GM11168 (cell line): Measurements from ENCODE around the gene GHRH.

Source experiments
- in situ Hi-C: fragments of 300-500 bp; cut with MboI; formaldehyde crosslinking; loops from one replicate; pipeline ENCODE4 v1.12.0; 2022; ENCODE audit warnings: low sequenced_read_pairs; ENCODE audit not compliant: unreplicated experiment

GHRH gene

GRCh38 chr20:37266940-37267666 is 5.5 kb upstream of the GHRH start:
- in situ Hi-C loops: no loop called here

- in situ Hi-C loops: no loop called here
Observed at GRCh38 chr20:37265152-37265551, 3.5 kb upstream of the GHRH start.

GRCh38 chr20:37263686-37264085 is 2.1 kb upstream of the GHRH start:
- in situ Hi-C loops: loop anchor here (5.0 kb wide), 1 partner anchor 274 kb away; no protein-coding TSS in a partner anchor

DNA sequence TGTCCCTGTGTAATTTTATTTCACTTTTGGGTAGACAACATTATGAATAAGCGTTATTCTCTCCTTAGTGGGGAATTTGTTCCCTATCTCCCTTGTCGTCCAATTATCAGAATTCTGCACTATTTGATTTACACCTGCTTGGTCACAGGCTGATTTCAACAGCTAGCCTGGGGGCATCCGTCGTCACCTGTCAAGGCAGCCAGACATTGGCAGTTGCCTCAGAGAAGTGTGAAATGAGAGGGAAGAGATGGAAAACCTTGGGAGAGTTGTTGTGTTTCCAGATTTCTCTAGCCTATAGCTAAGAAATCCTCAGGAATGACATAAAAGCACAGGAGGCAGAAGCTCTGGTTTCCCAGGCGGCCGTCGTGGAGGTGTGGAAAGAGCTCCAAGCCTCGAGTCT is 891 bp upstream of the GHRH start:
- in situ Hi-C loops: loop anchor here (5.0 kb wide), 1 partner anchor 275 kb away; no protein-coding TSS in a partner anchor

GRCh38 chr20:37260923-37261322 is 691 bp downstream of the GHRH start:
- in situ Hi-C loops: loop anchor here (5.0 kb wide), 1 partner anchor 276 kb away; no protein-coding TSS in a partner anchor

- in situ Hi-C loops: loop anchor here (5.0 kb wide), 1 partner anchor 277 kb away; no protein-coding TSS in a partner anchor
Observed at GRCh38 chr20:37259865-37260264, 1.7 kb downstream of the GHRH start.

GRCh38 chr20:37259031-37259430 is 2.6 kb downstream of the GHRH start:
- in situ Hi-C loops: no loop called here

DNA sequence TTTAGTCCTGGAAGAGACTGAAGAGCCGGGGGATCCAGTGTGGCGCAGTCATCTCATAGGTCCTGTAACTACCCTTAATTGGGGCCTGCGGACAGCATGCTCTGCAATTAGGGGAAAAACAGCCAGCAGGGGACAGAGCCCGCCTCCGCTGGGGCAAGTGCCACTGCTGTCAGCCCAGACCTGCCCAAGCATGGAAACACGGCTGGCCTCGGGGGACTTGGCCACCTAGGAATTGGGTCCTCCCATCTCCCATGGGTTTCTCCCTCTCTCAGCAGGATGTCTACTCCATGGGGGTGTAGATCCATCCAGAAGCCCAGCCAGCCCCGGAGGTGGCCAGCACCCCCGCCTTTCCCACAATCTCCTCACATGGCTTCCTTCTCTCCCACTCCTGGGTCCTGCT is 3.6 kb downstream of the GHRH start:
- in situ Hi-C loops: no loop called here

- in situ Hi-C loops: no loop called here
Observed at GRCh38 chr20:37257530-37257929, 4.1 kb downstream of the GHRH start.

DNA sequence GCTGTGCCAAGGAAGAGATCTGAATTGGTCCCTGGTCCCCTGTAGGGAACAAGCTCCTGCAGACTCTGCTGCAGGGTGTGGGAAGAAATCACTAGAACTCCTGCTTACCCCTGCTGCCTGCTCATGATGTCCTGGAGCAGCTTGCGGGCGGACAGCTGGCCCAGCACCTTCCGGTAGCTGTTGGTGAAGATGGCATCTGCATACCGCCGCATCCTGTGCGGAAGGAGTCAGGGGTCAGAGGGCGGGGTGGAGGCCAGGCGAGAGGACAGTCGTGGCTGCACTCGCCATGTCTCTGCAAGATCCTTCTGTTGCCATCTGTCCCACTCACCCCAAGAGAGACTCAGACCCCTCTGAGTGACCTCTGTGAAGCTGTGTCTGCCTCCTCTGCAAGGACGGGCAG is 5.3 kb downstream of the GHRH start:
- in situ Hi-C loops: no loop called here

DNA sequence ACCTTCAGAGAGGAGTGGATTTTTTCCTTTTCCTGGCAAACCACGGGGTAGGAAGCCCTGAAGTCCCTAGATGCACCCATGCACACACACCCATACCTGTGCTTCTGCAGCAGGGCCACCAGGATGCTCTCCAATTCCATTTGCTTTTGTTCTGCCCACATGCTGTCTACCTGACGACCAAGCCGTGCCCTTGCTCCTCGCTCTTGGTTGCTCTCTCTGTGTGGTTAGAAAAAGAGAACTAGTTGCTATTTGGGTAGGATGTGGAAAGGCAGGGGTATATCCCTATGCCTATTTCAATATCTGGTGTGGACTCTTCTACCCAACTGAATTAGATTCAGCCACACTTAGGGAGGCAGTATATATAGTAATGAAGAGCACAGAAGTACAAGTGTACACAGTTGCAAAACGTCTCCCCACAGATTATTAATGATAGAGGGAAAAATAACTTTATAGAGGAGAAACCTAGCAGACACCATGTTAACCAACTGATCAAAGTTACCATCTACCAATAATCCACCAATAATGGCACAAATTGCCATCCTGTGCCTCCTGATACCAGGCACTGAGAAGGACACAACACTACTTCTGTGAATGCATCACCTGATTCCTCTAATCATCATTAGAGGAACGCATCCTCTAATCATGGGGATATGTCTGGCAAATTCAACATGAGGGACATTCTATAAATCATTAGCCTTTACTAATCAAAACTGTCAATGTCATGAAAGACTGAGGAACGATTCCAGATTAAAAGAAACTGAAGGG is 7.3 kb downstream of the GHRH start:
- in situ Hi-C loops: no loop called here

- in situ Hi-C loops: no loop called here
Observed at GRCh38 chr20:37253087-37253486, 8.5 kb downstream of the GHRH start.

GRCh38 chr20:37251825-37252477 is 9.7 kb downstream of the GHRH start:
- in situ Hi-C loops: no loop called here

DNA sequence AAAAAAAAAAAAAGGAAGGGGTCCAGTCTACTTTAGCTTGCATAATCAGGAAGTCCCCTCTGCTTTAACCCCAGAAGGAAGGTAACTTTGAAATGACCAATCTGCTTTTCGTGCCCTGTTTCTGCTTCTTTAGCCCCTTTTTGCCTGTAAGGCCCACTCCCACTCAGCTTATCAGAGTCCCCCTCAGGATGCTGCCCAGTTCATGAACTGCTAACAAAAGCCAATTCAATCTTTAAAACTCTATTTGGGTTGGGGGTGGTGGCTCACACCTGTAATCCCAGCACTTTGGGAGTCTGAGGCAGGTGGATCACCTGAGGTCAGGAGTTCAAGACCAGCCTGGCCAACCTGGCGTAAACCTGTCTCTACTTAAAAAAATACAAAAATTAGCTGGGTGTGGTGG is 12.3 kb downstream of the GHRH start:
- in situ Hi-C loops: no loop called here

- in situ Hi-C loops: no loop called here
Observed at GRCh38 chr20:37247547-37247946, 14.1 kb downstream of the GHRH start.

DNA sequence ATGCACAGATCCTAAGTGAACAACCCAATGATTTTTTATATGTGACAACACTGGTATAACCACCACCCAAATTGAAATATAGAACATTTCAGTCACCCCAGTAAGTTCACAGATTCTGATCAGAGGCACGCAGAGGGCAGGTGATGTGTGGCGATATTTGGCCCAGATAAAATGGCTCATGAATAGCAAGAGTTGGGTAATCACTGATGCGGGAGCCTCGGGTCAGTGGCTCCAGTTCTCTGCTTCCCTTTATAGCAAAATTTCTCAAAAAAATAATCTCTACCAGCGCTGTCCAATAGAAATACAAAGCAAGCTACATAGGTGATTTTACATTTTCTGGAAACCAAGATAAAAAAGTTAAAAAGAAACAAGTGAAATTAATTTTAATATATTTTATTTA is 14.9 kb downstream of the GHRH start:
- in situ Hi-C loops: no loop called here

GRCh38 chr20:37245216-37246150 is 16.1 kb downstream of the GHRH start:
- in situ Hi-C loops: no loop called here

DNA sequence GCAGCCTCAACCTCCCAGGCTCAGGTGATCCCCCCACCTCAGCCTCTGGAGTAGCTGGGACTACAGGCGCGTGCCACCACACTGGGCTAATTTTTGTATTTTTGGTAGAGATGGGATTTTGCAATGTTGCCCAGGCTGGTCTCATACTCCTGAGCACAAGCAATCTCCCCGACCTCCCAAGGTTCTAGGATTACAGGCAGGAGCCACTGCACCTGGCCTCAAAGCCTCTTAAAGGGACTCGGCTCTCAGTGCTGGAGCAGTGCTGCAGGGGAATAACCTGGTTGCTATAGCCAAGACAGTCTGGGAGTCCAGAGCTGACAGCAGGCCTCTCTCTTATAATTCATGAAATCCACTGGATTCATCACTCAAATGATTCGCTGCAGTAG is 17.0 kb downstream of the GHRH start:
- in situ Hi-C loops: no loop called here

GRCh38 chr20:37243937-37244571 is 17.6 kb downstream of the GHRH start:
- in situ Hi-C loops: no loop called here
